Ishikawa (cell line): ENCODE data around the gene SCGB1C2.

Experiments used
- CEBPB ChIP-seq: IDR thresholded peaks from 2 replicates; pipeline ENCODE4 v1.6.1; 2012
- CREB1 ChIP-seq: IDR thresholded peaks from 2 replicates; pipeline ENCODE4 v1.6.1; 2012; ENCODE audit warnings: low read depth
- EGR1 ChIP-seq: IDR thresholded peaks from 2 replicates; pipeline ENCODE4 v1.6.1; 2012
- EP300 ChIP-seq: IDR thresholded peaks from 2 replicates; pipeline ENCODE4 v1.6.1; 2012; ENCODE audit warnings: borderline replicate concordance
- FOXM1 ChIP-seq: IDR thresholded peaks from 2 replicates; pipeline ENCODE4 v1.6.1; 2012; ENCODE audit warnings: low read depth, borderline replicate concordance
- NFIC ChIP-seq: IDR thresholded peaks from 2 replicates; pipeline ENCODE4 v1.6.1; 2012
- TAF1 ChIP-seq: IDR thresholded peaks from 2 replicates; pipeline ENCODE4 v1.6.1; 2012; ENCODE audit warnings: low read depth, mild to moderate bottlenecking
- TCF12 ChIP-seq: IDR thresholded peaks from 2 replicates; pipeline ENCODE4 v1.6.1; 2012; ENCODE audit warnings: low read depth
- TEAD4 ChIP-seq: IDR thresholded peaks from 2 replicates; pipeline ENCODE4 v1.6.1; 2012
- YY1 ChIP-seq: IDR thresholded peaks from 2 replicates; pipeline ENCODE4 v1.6.1; 2012; ENCODE audit warnings: low read depth
- TF ChIP-seq, protein P1 (sequence below): IDR thresholded peaks from 2 replicates; pipeline ENCODE4 v1.6.1; 2012
- TF ChIP-seq, protein P2 (sequence below): IDR thresholded peaks from 2 replicates; pipeline ENCODE4 v1.6.1; 2012; ENCODE audit warnings: low read depth, mild to moderate bottlenecking

DNA sequence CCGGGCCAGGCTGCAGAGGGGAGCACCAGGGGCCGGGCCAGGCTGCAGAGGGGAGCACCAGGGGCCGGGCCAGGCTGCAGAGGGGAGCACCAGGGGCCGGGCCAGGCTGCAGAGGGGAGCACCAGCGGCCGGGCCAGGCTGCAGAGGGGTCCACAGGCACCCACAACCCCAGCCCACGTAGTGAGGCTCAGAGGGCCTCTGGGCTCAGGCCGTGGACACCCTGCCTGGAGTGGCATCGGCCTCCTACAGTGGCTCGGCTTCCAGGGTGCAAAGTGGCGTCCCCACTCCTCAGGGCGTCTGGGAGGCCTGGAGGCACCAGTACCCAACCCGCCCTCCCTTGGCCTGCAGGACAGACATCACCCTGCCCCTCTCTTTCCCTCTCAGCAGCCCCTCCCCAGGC, 34.5 kb downstream of the SCGB1C2 start:
- TF ChIP-seq TCF12, result no peak
- TF ChIP-seq EP300, result no peak
- TF ChIP-seq CREB1, result no peak
- no peak for TF ChIP-seq NFIC
- TF ChIP-seq TEAD4, result no peak
- no peak for TF ChIP-seq TAF1
- TF ChIP-seq, protein P1, sequence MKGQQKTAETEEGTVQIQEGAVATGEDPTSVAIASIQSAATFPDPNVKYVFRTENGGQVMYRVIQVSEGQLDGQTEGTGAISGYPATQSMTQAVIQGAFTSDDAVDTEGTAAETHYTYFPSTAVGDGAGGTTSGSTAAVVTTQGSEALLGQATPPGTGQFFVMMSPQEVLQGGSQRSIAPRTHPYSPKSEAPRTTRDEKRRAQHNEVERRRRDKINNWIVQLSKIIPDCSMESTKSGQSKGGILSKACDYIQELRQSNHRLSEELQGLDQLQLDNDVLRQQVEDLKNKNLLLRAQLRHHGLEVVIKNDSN, result no peak
- no peak for TF ChIP-seq YY1
- no peak for TF ChIP-seq CEBPB
- TF ChIP-seq FOXM1, result no peak
- TF ChIP-seq, protein P2, sequence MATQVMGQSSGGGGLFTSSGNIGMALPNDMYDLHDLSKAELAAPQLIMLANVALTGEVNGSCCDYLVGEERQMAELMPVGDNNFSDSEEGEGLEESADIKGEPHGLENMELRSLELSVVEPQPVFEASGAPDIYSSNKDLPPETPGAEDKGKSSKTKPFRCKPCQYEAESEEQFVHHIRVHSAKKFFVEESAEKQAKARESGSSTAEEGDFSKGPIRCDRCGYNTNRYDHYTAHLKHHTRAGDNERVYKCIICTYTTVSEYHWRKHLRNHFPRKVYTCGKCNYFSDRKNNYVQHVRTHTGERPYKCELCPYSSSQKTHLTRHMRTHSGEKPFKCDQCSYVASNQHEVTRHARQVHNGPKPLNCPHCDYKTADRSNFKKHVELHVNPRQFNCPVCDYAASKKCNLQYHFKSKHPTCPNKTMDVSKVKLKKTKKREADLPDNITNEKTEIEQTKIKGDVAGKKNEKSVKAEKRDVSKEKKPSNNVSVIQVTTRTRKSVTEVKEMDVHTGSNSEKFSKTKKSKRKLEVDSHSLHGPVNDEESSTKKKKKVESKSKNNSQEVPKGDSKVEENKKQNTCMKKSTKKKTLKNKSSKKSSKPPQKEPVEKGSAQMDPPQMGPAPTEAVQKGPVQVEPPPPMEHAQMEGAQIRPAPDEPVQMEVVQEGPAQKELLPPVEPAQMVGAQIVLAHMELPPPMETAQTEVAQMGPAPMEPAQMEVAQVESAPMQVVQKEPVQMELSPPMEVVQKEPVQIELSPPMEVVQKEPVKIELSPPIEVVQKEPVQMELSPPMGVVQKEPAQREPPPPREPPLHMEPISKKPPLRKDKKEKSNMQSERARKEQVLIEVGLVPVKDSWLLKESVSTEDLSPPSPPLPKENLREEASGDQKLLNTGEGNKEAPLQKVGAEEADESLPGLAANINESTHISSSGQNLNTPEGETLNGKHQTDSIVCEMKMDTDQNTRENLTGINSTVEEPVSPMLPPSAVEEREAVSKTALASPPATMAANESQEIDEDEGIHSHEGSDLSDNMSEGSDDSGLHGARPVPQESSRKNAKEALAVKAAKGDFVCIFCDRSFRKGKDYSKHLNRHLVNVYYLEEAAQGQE, result no peak
- TF ChIP-seq EGR1, result no peak
